HepG2 (cell line): ENCODE data around the gene MARCOL. TPM values are rescaled to one million over a fixed set of nuclear protein-coding genes. Genes with fewer than 3 reads are reported as not detected.

Experiments used
- ATAC-seq: fragments of 200-7000 bp; cut with Tn5 transposase; 3 replicates; pipeline ENCODE4 v1.9.1; 2020; ENCODE audit warnings: mild to moderate bottlenecking, moderate library complexity
- BruUV-seq: library from RNA; stranded (reverse); fragments of 400-500 nt; replicated peaks from 2 replicates; lab custom pipeline; 2021; lab: Mats Ljungman, UMichigan
- CTCF ChIA-PET: fragments of 300-600 bp; formaldehyde crosslinking; extraction: SDS; loops from one replicate; lab custom pipeline; 2021; ENCODE audit warnings: low total read pairs, inconsistent platforms, low intra/inter-chr PET ratio; lab: Yijun Ruan, JAX
- POLR2A ChIA-PET: fragments of 350-600 bp; sonication (Branson Sonifier 250); formaldehyde crosslinking; loops from one replicate; lab custom pipeline; 2020; ENCODE audit warnings: antibody characterized with exemption, inconsistent platforms; lab: Yijun Ruan, JAX
- DNase-seq: peaks from one replicate; pipeline ENCODE4 v3.0.0-alpha.2; 2015; ENCODE audit warnings: low spot score
- FAIRE-seq: peaks from 3 replicates; lab custom pipeline; 2011; peaks lifted over from hg19 to GRCh38; lab: Jason Lieb, UNC
- H2AFZ ChIP-seq: one replicate; pipeline ENCODE4 v1.6.1; 2011; ENCODE audit warnings: low read length, inconsistent platforms
- H3K27ac ChIP-seq: fragments of 300-600 bp; 3 replicates; pipeline ENCODE4 v1.8.0; 2011; ENCODE audit warnings: mixed run types, mild to moderate bottlenecking, mixed read lengths, low read length, inconsistent platforms; ENCODE audit not compliant: insufficient read depth; ENCODE audit errors: extremely low read length
- H3K27me3 ChIP-seq, 2 experiments: fragments of 200-600 bp in 1 of 2; 2 replicates in 1 of 2; 3 replicates in 1 of 2; pipeline versions ENCODE4 v1.6.0 to v1.8.0; 2011; ENCODE audit warnings: low read length in 2 of 2, mild to moderate bottlenecking in 2 of 2, moderate library complexity in 2 of 2, inconsistent platforms in 1 of 2; ENCODE audit not compliant: insufficient read depth in 2 of 2, control insufficient read depth in 1 of 2
- H3K36me3 ChIP-seq, 2 experiments: fragments of 200-600 bp in 1 of 2; replicated peaks in 1 of 2; 2 replicates in 1 of 2; 3 replicates in 1 of 2; pipeline versions ENCODE4 v1.5.1 to v1.8.0; 2011; ENCODE audit warnings: low read length in 2 of 2, inconsistent platforms in 1 of 2; ENCODE audit not compliant: insufficient read depth in 2 of 2, control insufficient read depth in 1 of 2
- H3K4me1 ChIP-seq: 2 replicates; pipeline ENCODE4 v1.5.1; 2012; ENCODE audit warnings: low read length, inconsistent platforms; ENCODE audit not compliant: insufficient read depth
- H3K4me2 ChIP-seq: 2 replicates; pipeline ENCODE4 v1.6.0; 2011; ENCODE audit warnings: low read depth, low read length, inconsistent platforms
- H3K4me3 ChIP-seq, 3 experiments: fragments of 200-600 bp in 1 of 3; sonication (generic), shearing (Covaris generic) in 1 of 3; replicated peaks in 1 of 3; 2 replicates each; pipeline ENCODE4 v1.5.1; 2011 to 2016; ENCODE audit warnings: low read length in 3 of 3, inconsistent platforms in 2 of 3, low read depth in 2 of 3, mild to moderate bottlenecking in 2 of 3, control low read depth in 1 of 3, mixed read lengths in 1 of 3; ENCODE audit not compliant: insufficient read depth in 1 of 3
- H3K79me2 ChIP-seq: one replicate; pipeline ENCODE4 v1.6.1; 2011; ENCODE audit warnings: low read length, inconsistent platforms; ENCODE audit not compliant: insufficient read depth
- H3K9ac ChIP-seq: 2 replicates; pipeline ENCODE4 v1.6.0; 2011; ENCODE audit warnings: mild to moderate bottlenecking, low read depth, low read length, inconsistent platforms; ENCODE audit not compliant: insufficient read depth
- H3K9me3 ChIP-seq: 2 replicates; pipeline ENCODE4 v1.5.1; 2012; ENCODE audit warnings: mild to moderate bottlenecking, low read length
- H4K20me1 ChIP-seq: 2 replicates; pipeline ENCODE4 v1.6.0; 2011; ENCODE audit warnings: inconsistent platforms, mild to moderate bottlenecking, low read length, moderate library complexity; ENCODE audit not compliant: insufficient read depth
- CREB1 ChIP-seq, 2 experiments: fragments of 450-650 bp in 1 of 2; IDR thresholded peaks; 2 replicates each; pipeline ENCODE4 v1.6.1; 2016 to 2017; ENCODE audit warnings: control low read depth in 1 of 2, mild to moderate bottlenecking in 1 of 2, missing compliant biosample characterization in 1 of 2, missing genetic modification characterization in 1 of 2
- ETV6 ChIP-seq: sonication (generic); formaldehyde crosslinking; conservative IDR thresholded peaks from 2 replicates; pipeline ENCODE4 v1.4.0; 2020; ENCODE audit warnings: missing genetic modification reagents
- JDP2 ChIP-seq: sonication (generic); formaldehyde crosslinking; IDR thresholded peaks from 2 replicates; pipeline ENCODE4 v1.8.1; 2022; ENCODE audit warnings: missing genetic modification reagents, borderline replicate concordance
- KAT2B ChIP-seq: fragments of 150-350 bp; IDR thresholded peaks from 2 replicates; pipeline ENCODE4 v1.6.1; 2014; ENCODE audit warnings: low read depth, low read length, borderline replicate concordance
- NFIC ChIP-seq: IDR thresholded peaks from 2 replicates; pipeline ENCODE4 v1.6.1; 2012; ENCODE audit warnings: mild to moderate bottlenecking, low read length, inconsistent platforms
- TBX2 ChIP-seq: sonication (generic); formaldehyde crosslinking; IDR thresholded peaks from 2 replicates; pipeline ENCODE4 v1.5.0; 2020; ENCODE audit warnings: missing genetic modification reagents, mild to moderate bottlenecking, borderline replicate concordance
- TCF7L2 ChIP-seq: IDR thresholded peaks from 2 replicates; pipeline ENCODE4 v1.6.1; 2011; ENCODE audit warnings: mild to moderate bottlenecking, low read depth, low read length, moderate library complexity
- ZNF343 ChIP-seq: sonication (generic); formaldehyde crosslinking; IDR thresholded peaks from 2 replicates; pipeline ENCODE4 v1.4.0; 2020; ENCODE audit warnings: mild to moderate bottlenecking, missing genetic modification reagents
- WGBS: methylation state at CpG from one replicate; pipeline ENCODE4 v1.1.6; 2017; ENCODE audit warnings: low lambda C conversion rate; 5-methylcytosine and 5-hydroxymethylcytosine counted together
- in situ Hi-C: cut with HindIII; loops from 2 replicates; pipeline ENCODE4 v1.10.0; 2017; ENCODE audit warnings: low pct_unique_long_range_greater_than_20kb; ENCODE audit not compliant: extremely low pct_ligation_motif_present
- intact Hi-C: fragments of 100-400 bp; cut with micrococcal nuclease; formaldehyde crosslinking; loops from one replicate; pipeline ENCODE4 v1.10.0; 2022; ENCODE audit not compliant: unreplicated experiment
- polyA plus RNA-seq, 8 experiments: library from polyadenylated mRNA; depleted of rRNA in 3 of 8; stranded (reverse) in 7 of 8; unstranded in 1 of 8; fragments of >200 nt; fragmentation: Illumina TruSeq in 4 of 8; extraction: Trizol in 4 of 8; gene quantifications; 2 replicates each; pipeline versions ENCODE4 v1.2.1 to v1.2.3, GENCODE V29; 2011 to 2016; ENCODE audit warnings: low read depth in 4 of 8, missing spikeins in 1 of 8, mixed read lengths in 1 of 8; ENCODE audit not compliant: insufficient read depth in 1 of 8
- total RNA-seq, 5 experiments: library from RNA; depleted of rRNA; stranded (reverse); fragments of >200 nt; fragmentation: Illumina TruSeq; extraction: Trizol; gene quantifications; 2 replicates each; pipeline ENCODE4 v1.2.3, GENCODE V29; 2016; ENCODE audit warnings: low read depth in 1 of 5
- TF ChIP-seq, protein P1 (sequence below): sonication (generic); formaldehyde crosslinking; IDR thresholded peaks from 2 replicates; pipeline ENCODE4 v1.4.0; 2020; ENCODE audit warnings: mild to moderate bottlenecking, missing genetic modification reagents
- TF ChIP-seq, protein P2 (sequence below): sonication (generic); formaldehyde crosslinking; IDR thresholded peaks from 2 replicates; pipeline ENCODE4 v1.5.1; 2020; ENCODE audit warnings: missing genetic modification reagents, mild to moderate bottlenecking, borderline replicate concordance
- TF ChIP-seq, protein P3 (sequence below): conservative IDR thresholded peaks from 2 replicates; pipeline ENCODE4 v1.6.1; 2018; ENCODE audit warnings: missing genetic modification reagents
- TF ChIP-seq, protein P4 (sequence below): IDR thresholded peaks from 2 replicates; pipeline ENCODE4 v1.6.1; 2016; ENCODE audit warnings: mild to moderate bottlenecking

Gene MARCOL
- total and polyA plus RNA-seq, 2 of the 13 experiments (the other 11 are each of a cell fraction or from before 2014, with no cell fraction given) = not detected

DNA sequence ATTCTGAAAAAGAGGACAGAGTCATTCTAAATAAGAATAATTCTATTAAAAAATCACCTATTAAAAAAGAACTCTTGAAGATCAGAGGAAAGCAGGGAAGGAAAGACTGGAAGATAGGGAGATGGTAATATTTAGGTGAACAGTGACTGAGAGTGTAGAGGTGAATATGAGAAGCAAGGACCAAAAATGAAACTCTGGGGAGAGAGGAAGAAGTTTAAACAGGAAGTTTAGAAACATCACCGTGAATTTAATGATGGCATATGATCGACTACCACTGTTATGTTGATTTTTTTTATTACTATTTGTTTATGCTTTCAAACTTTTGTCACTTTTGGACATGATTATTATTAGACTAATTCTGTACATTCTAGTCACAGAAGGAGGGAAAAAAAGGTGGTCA, 37.2 kb upstream of the MARCOL start:
- H2AFZ ChIP-seq = no peak overlapping the region
- H3K4me1 ChIP-seq = no peaks in the 10 kb centered on the region
- H3K9me3 ChIP-seq = no peaks in the 10 kb centered on the region
- H3K4me3 ChIP-seq = no peak overlapping the region
- no peak overlapping the region for H3K9ac ChIP-seq
- ATAC-seq (no peak), DNase-seq (no peak), FAIRE-seq (no peak)
- POLR2A ChIA-PET = no interaction called here
- no TSS peak for BruUV-seq
- no peaks in the 10 kb centered on the region for H3K27me3 ChIP-seq
- no peak overlapping the region for H3K27ac ChIP-seq
- WGBS = 3% methylated on average over 2 of the region's 2 CpGs
- H3K79me2 ChIP-seq = no peaks in the 10 kb centered on the region
- intact Hi-C loops (no loop called here), in situ Hi-C loops (no loop called here)
- no peak overlapping the region for H3K4me2 ChIP-seq
- no peaks in the 10 kb centered on the region for H3K36me3 ChIP-seq
- CTCF ChIA-PET = no interaction called here
- no peaks in the 10 kb centered on the region for H4K20me1 ChIP-seq
- no peak for TF ChIP-seq NFIC
- TF ChIP-seq, protein P1, sequence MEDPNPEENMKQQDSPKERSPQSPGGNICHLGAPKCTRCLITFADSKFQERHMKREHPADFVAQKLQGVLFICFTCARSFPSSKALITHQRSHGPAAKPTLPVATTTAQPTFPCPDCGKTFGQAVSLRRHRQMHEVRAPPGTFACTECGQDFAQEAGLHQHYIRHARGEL = no peak
- TF ChIP-seq TBX2 = no peak
- TF ChIP-seq, protein P2, sequence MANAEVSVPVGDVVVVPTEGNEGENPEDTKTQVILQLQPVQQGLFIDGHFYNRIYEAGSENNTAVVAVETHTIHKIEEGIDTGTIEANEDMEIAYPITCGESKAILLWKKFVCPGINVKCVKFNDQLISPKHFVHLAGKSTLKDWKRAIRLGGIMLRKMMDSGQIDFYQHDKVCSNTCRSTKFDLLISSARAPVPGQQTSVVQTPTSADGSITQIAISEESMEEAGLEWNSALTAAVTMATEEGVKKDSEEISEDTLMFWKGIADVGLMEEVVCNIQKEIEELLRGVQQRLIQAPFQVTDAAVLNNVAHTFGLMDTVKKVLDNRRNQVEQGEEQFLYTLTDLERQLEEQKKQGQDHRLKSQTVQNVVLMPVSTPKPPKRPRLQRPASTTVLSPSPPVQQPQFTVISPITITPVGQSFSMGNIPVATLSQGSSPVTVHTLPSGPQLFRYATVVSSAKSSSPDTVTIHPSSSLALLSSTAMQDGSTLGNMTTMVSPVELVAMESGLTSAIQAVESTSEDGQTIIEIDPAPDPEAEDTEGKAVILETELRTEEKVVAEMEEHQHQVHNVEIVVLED (CRISPR knock-in tag) = no peak
- TF ChIP-seq JDP2 (CRISPR knock-in tag) = no peak
- TF ChIP-seq, protein P3, sequence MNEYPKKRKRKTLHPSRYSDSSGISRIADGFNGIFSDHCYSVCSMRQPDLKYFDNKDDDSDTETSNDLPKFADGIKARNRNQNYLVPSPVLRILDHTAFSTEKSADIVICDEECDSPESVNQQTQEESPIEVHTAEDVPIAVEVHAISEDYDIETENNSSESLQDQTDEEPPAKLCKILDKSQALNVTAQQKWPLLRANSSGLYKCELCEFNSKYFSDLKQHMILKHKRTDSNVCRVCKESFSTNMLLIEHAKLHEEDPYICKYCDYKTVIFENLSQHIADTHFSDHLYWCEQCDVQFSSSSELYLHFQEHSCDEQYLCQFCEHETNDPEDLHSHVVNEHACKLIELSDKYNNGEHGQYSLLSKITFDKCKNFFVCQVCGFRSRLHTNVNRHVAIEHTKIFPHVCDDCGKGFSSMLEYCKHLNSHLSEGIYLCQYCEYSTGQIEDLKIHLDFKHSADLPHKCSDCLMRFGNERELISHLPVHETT = no peak
- TF ChIP-seq KAT2B = no peak
- TF ChIP-seq CREB1 (IDR thresholded peaks at IDR 0.05) = no peak
- no peak for TF ChIP-seq CREB1 (CRISPR knock-in tag; IDR thresholded peaks at IDR 0.05)
- TF ChIP-seq, protein P4, sequence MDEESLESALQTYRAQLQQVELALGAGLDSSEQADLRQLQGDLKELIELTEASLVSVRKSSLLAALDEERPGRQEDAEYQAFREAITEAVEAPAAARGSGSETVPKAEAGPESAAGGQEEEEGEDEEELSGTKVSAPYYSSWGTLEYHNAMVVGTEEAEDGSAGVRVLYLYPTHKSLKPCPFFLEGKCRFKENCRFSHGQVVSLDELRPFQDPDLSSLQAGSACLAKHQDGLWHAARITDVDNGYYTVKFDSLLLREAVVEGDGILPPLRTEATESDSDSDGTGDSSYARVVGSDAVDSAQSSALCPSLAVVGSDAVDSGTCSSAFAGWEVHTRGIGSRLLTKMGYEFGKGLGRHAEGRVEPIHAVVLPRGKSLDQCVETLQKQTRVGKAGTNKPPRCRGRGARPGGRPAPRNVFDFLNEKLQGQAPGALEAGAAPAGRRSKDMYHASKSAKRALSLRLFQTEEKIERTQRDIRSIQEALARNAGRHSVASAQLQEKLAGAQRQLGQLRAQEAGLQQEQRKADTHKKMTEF (CRISPR knock-in tag) = no peak
- TF ChIP-seq ZNF343 (CRISPR knock-in tag) = no peak
- no peak for TF ChIP-seq ETV6 (CRISPR knock-in tag)
- no peak for TF ChIP-seq TCF7L2
- TF ChIP-seq, all 625 proteins: peak for 0
